Loucy (cell line): ENCODE results near the gene EDC3.

ENCODE experiments used
- CTCF ChIP-seq: fragments of 200-600 bp; sonication (generic); conservative IDR thresholded peaks from 2 replicates; pipeline ENCODE4 v1.5.1; 2014; ENCODE audit warnings: mild to moderate bottlenecking, antibody characterized with exemption, low read length
- EZH2phosphoT487 ChIP-seq: fragments of 200-600 bp; IDR thresholded peaks from 2 replicates; pipeline ENCODE4 v1.6.1; 2018; ENCODE audit warnings: antibody characterized with exemption, mild to moderate bottlenecking, moderate library complexity, borderline replicate concordance

- TF ChIP-seq CTCF (no peak), EZH2phosphoT487 (no peak)
Measured at GRCh38 chr15:74676801-74677200, 19.0 kb downstream of the EDC3 start.
